22Rv1 (cell line): ENCODE results near the gene PANK4.

Experiments
- CTCF ChIP-seq: fragments of 450-650 bp; IDR thresholded peaks from 2 replicates; pipeline ENCODE4 v1.5.1; 2017; ENCODE audit warnings: mild to moderate bottlenecking
- ZFX ChIP-seq: fragments of 450-650 bp; IDR thresholded peaks from 2 replicates; pipeline ENCODE4 v1.6.1; 2017; ENCODE audit warnings: antibody characterized with exemption, borderline replicate concordance

GRCh38 chr1:2535981-2536380 lies 9.6 kb upstream of the PANK4 start:
- TF ChIP-seq CTCF (no peak), ZFX (no peak)
